Panc1 (cell line): ENCODE measurements around the gene EEF1AKMT1. TPM values are rescaled to one million over a fixed set of nuclear protein-coding genes. Genes with fewer than 3 reads are reported as not detected.

Experiments
- ATAC-seq: fragments of 200-7000 bp; cut with Tn5 transposase; 2 replicates; pipeline ENCODE4 v1.9.1; 2020; ENCODE audit warnings: mild to moderate bottlenecking, moderate library complexity
- BruUV-seq: library from RNA; stranded (reverse); fragments of 400-500 nt; replicated peaks from 2 replicates; lab custom pipeline; 2021; lab: Mats Ljungman, UMichigan
- CTCF ChIA-PET: fragments of 300-600 bp; sonication (Branson Sonifier 250); formaldehyde crosslinking; loops from one replicate; lab custom pipeline; 2022; ENCODE audit warnings: antibody characterized with exemption; lab: Charles Lee
- POLR2A ChIA-PET: fragments of 300-600 bp; sonication (Branson Sonifier 250); formaldehyde crosslinking; loops from one replicate; lab custom pipeline; 2022; ENCODE audit warnings: antibody characterized with exemption; lab: Charles Lee
- DNase-seq: peaks from one replicate; pipeline ENCODE4 v3.0.0-alpha.2; 2010; ENCODE audit warnings: low read depth, low spot score
- H3K27ac ChIP-seq: 2 replicates; pipeline ENCODE4 v1.5.1; 2011; ENCODE audit warnings: mild to moderate bottlenecking, low read length, inconsistent platforms
- H3K27me3 ChIP-seq: fragments of 200-500 bp; sonication (Bioruptor generic); 2 replicates; pipeline ENCODE4 v1.6.0; 2014; ENCODE audit warnings: low read length, inconsistent platforms; ENCODE audit not compliant: control insufficient read depth, insufficient read depth
- H3K36me3 ChIP-seq: fragments of 200-500 bp; sonication (Bioruptor generic); 2 replicates; pipeline ENCODE4 v1.5.1; 2014; ENCODE audit warnings: inconsistent platforms, mild to moderate bottlenecking, low read length, moderate library complexity; ENCODE audit not compliant: control insufficient read depth, insufficient read depth
- H3K4me1 ChIP-seq: 2 replicates; pipeline ENCODE4 v1.5.1; 2011; ENCODE audit warnings: inconsistent platforms, mild to moderate bottlenecking, low read length, moderate library complexity; ENCODE audit not compliant: control insufficient read depth, insufficient read depth
- H3K4me3 ChIP-seq, 2 experiments: 2 replicates each; pipeline ENCODE4 v1.5.1; 2011 to 2012; ENCODE audit warnings: low read depth in 2 of 2, low read length in 2 of 2, mild to moderate bottlenecking in 2 of 2, inconsistent platforms in 1 of 2, moderate library complexity in 1 of 2
- H3K9me3 ChIP-seq: fragments of 200-500 bp; sonication (Bioruptor generic); 2 replicates; pipeline ENCODE4 v1.5.1; 2014; ENCODE audit warnings: low read depth, mild to moderate bottlenecking, inconsistent platforms, low read length, moderate library complexity; ENCODE audit not compliant: control insufficient read depth, insufficient read depth
- POLR2AphosphoS5 ChIP-seq: IDR thresholded peaks from 2 replicates; pipeline ENCODE4 v1.6.1; 2012; ENCODE audit warnings: mild to moderate bottlenecking, low read depth, low read length, moderate library complexity
- REST ChIP-seq, 2 experiments: IDR thresholded peaks; 2 replicates each; pipeline ENCODE4 v1.6.1; 2011 to 2012; ENCODE audit warnings: low read depth in 2 of 2, control low read depth in 1 of 2, low read length in 1 of 2, mild to moderate bottlenecking in 1 of 2, moderate library complexity in 1 of 2; ENCODE audit not compliant: insufficient read depth in 1 of 2
- SIN3A ChIP-seq: IDR thresholded peaks from 2 replicates; pipeline ENCODE4 v1.6.1; 2012; ENCODE audit warnings: low read depth, mild to moderate bottlenecking, low read length, moderate library complexity, borderline replicate concordance; ENCODE audit not compliant: insufficient read depth
- TCF7L2 ChIP-seq: IDR thresholded peaks from 2 replicates; pipeline ENCODE4 v1.6.1; 2011; ENCODE audit warnings: mild to moderate bottlenecking, low read depth, low read length, inconsistent platforms
- in situ Hi-C: cut with HindIII; loops from 2 replicates; pipeline ENCODE4 v1.10.0; 2016; ENCODE audit warnings: low sequenced_read_pairs, low pct_unique_long_range_greater_than_20kb
- intact Hi-C: fragments of 100-400 bp; cut with micrococcal nuclease; formaldehyde crosslinking; loops from one replicate; pipeline ENCODE4 v1.10.0; 2022; ENCODE audit not compliant: unreplicated experiment
- total RNA-seq: library from RNA; stranded (reverse); gene quantifications from one replicate; pipeline ENCODE4 v1.2.1, GENCODE V29; 2021; ENCODE audit not compliant: unreplicated experiment
- TF ChIP-seq, protein P1 (sequence below): fragments of 450-650 bp; IDR thresholded peaks from 2 replicates; pipeline ENCODE4 v1.5.1; 2017; ENCODE audit warnings: mild to moderate bottlenecking

EEF1AKMT1 gene
- total RNA-seq, 1 experiment from 2014 or later = 5.4 TPM

DNA sequence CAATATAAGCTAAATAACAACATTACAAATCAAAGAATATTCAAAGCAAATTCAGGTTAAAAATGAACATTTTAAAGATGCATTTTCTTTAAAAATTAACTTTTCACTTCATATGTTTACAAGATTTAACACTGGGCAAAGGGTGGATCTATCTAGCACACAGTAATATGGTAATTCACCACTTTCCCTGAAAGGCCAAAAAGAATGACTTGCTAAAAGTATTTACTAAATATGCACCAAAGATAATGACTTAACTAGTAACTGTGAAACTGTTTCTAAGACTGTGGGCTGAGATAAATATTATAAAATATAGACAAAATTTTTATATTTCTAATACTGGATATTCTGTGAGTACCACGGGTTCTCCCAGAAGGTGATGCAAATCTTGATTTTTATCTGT is 4.5 kb upstream of the EEF1AKMT1 start:
- in situ Hi-C loops (no loop called here), intact Hi-C loops (loop anchor here (10.0 kb wide), 1 partner anchor 284 kb away; no protein-coding TSS in a partner anchor)
- no peak overlapping the region for H3K27ac ChIP-seq
- ATAC-seq = no peak
- DNase-seq = no peak
- no TSS peak for BruUV-seq
- CTCF ChIA-PET = no interaction called here
- POLR2A ChIA-PET = no interaction called here
- H3K4me3 ChIP-seq = no peak overlapping the region
- H3K9me3 ChIP-seq = no peaks in the 10 kb centered on the region
- no peaks in the 10 kb centered on the region for H3K4me1 ChIP-seq
- TF ChIP-seq POLR2AphosphoS5 = no peak
- H3K36me3 ChIP-seq = no peaks in the 10 kb centered on the region; the same call in 1 of the 2 replicates
- no peaks in the 10 kb centered on the region for H3K27me3 ChIP-seq

- POLR2A ChIA-PET = interaction anchor here (0.6 to 0.7 kb wide), 2 partner anchors 99 to 698 kb away, joined by 4 to 10 read pairs; no protein-coding TSS in a partner anchor
- intact Hi-C loops (loop anchor here (10.0 kb wide), 1 partner anchor 282 kb away; no protein-coding TSS in a partner anchor), in situ Hi-C loops (no loop called here)
- CTCF ChIA-PET = no interaction called here
- no peak for DNase-seq
- no peaks in the 10 kb centered on the region for H3K9me3 ChIP-seq
- TF ChIP-seq, protein P1, sequence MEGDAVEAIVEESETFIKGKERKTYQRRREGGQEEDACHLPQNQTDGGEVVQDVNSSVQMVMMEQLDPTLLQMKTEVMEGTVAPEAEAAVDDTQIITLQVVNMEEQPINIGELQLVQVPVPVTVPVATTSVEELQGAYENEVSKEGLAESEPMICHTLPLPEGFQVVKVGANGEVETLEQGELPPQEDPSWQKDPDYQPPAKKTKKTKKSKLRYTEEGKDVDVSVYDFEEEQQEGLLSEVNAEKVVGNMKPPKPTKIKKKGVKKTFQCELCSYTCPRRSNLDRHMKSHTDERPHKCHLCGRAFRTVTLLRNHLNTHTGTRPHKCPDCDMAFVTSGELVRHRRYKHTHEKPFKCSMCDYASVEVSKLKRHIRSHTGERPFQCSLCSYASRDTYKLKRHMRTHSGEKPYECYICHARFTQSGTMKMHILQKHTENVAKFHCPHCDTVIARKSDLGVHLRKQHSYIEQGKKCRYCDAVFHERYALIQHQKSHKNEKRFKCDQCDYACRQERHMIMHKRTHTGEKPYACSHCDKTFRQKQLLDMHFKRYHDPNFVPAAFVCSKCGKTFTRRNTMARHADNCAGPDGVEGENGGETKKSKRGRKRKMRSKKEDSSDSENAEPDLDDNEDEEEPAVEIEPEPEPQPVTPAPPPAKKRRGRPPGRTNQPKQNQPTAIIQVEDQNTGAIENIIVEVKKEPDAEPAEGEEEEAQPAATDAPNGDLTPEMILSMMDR = peak; percentile 13; the same call in 1 of the 2 replicates
- TF ChIP-seq POLR2AphosphoS5 = no peak
- no peaks in the 10 kb centered on the region for H3K27me3 ChIP-seq
- no peak overlapping the region for H3K4me3 ChIP-seq
- no TSS peak for BruUV-seq
- no peaks in the 10 kb centered on the region; the same call in none of the 2 replicates for H3K36me3 ChIP-seq
- 0 out of 2 replicates have a peak, but pooled peaks cover 2% of the 10 kb centered on the region for H3K4me1 ChIP-seq
- H3K27ac ChIP-seq = no peak overlapping the region
- no peak for ATAC-seq
Measured at GRCh38 chr13:20776751-20777150, 3.0 kb upstream of the EEF1AKMT1 start.

GRCh38 chr13:20775961-20776360 is 2.2 kb upstream of the EEF1AKMT1 start:
- POLR2A ChIA-PET = interaction anchor here (0.7 kb wide), 1 partner anchor 100 kb away, joined by 10 read pairs; no protein-coding TSS in a partner anchor
- no TSS peak for BruUV-seq
- no peak for TF ChIP-seq SIN3A
- TF ChIP-seq REST (IDR thresholded peaks at IDR 0.05; ENCODE audit: insufficient read depth in 1 of 2, low read depth in 2 of 2, low read length in 1 of 2) = no peak
- TF ChIP-seq TCF7L2 = no peak
- TF ChIP-seq, protein P1 = no peak
- TF ChIP-seq POLR2AphosphoS5 = no peak
- DNase-seq (no peak), ATAC-seq (no peak)
- Histone ChIP-seq H3K4me3 (no peak overlapping the region), H3K36me3 (no peaks in the 10 kb centered on the region; the same call in none of the 2 replicates), H3K27ac (no peak overlapping the region), H3K9me3 (no peaks in the 10 kb centered on the region), H3K4me1 (0 out of 2 replicates have a peak, but pooled peaks cover 2% of the 10 kb centered on the region), H3K27me3 (no peaks in the 10 kb centered on the region)
- CTCF ChIA-PET = no interaction called here
- intact Hi-C loops = loop anchor here (10.0 kb wide), 1 partner anchor 281 kb away; no protein-coding TSS in a partner anchor
- in situ Hi-C loops = no loop called here
